ENCODE measurements around the gene TEX19.

DNA sequence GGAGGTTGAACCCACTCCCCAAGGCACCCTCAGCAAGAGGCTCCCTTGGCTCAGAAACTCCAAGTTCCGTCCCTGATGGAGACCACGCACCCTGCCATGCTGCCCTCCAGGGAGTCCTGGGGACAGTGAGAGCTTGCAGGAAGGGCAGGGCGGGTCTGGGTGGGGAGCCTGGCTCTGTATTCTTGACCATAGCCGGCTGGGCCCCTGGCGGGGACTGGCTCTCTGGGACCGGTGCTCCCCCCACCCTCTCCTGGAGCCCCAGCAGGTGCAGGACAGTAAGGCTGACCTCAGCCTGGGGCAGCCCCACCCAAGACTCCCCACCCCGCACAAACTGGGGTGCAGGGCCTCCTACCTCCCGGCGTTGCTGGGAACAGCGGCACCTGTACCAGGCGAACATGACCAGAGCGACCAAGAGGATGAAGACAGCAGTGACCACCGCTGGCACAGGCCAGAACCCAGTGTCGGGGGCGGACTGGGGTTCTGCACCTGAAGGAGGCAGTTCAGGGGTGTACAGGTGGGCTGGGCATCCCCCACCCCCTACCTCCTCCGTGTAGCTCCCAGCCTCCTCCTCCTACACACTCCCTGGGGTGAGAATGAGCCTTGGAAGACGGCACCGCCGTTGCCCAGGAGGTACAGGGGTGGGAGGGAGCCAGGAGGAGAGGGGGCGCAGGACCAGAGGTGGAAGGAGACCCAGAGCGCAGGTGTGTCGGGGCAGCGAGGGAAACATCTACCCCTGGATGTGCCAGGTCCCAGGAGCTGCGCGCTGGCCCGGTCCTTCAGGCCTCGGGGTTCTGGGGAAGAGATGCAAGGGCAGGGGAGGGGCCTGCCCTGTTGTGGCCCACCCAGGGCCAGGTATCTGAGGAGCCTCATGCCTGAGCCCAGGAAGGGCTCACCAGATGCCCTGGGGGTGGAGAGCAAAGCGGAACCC is 36.3 kb upstream of the TEX19 start:
- TF ChIP-seq, protein P1, sequence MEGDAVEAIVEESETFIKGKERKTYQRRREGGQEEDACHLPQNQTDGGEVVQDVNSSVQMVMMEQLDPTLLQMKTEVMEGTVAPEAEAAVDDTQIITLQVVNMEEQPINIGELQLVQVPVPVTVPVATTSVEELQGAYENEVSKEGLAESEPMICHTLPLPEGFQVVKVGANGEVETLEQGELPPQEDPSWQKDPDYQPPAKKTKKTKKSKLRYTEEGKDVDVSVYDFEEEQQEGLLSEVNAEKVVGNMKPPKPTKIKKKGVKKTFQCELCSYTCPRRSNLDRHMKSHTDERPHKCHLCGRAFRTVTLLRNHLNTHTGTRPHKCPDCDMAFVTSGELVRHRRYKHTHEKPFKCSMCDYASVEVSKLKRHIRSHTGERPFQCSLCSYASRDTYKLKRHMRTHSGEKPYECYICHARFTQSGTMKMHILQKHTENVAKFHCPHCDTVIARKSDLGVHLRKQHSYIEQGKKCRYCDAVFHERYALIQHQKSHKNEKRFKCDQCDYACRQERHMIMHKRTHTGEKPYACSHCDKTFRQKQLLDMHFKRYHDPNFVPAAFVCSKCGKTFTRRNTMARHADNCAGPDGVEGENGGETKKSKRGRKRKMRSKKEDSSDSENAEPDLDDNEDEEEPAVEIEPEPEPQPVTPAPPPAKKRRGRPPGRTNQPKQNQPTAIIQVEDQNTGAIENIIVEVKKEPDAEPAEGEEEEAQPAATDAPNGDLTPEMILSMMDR (IDR thresholded peaks at IDR 0.05 in 8 of 11, conservative IDR thresholded peaks at IDR 0.05 in 3 of 11) = no peak
- TF ChIP-seq POLR2A (IDR thresholded peaks at IDR 0.05) = no peak

Data from spleen (tissue), 7 donors.